ENCODE measurements around the gene PRKCQ.

Gene PRKCQ

DNA sequence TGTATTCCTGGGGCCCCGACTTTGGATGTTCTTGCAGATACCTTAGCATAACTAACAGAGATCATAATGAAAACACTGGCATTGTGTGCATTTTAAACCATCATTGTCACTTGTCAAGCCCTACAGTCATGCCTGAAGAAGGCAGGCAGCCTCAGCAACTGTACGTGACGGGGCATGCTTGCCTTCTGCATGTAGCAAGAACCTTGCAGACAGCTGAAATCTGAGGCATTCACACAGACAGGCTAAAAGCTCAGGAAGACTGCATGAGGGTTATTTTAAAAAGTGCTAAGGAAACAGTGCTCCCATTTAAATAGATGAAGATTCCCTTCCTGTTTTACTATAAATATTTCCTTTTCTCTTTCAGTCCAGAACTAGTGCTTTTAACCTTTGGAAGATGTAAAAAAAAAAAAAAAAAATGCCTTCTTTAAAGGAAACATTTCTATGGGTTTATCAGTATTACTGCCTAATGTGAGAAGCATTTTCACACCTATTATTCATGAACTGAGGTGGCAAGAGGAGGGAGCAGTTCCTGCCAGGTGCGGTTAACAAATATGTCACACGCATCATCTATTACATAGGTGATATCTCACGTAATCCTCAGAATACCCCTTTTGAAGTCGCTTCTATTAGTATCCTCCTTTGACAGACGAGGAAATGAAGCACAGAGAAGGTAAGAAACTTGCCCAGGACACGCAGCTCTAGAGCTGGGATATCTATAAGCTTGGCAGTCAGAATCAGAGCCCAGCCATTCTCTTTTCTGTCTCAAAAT is 88.1 kb downstream of the PRKCQ start:
- TF ChIP-seq, protein P1, sequence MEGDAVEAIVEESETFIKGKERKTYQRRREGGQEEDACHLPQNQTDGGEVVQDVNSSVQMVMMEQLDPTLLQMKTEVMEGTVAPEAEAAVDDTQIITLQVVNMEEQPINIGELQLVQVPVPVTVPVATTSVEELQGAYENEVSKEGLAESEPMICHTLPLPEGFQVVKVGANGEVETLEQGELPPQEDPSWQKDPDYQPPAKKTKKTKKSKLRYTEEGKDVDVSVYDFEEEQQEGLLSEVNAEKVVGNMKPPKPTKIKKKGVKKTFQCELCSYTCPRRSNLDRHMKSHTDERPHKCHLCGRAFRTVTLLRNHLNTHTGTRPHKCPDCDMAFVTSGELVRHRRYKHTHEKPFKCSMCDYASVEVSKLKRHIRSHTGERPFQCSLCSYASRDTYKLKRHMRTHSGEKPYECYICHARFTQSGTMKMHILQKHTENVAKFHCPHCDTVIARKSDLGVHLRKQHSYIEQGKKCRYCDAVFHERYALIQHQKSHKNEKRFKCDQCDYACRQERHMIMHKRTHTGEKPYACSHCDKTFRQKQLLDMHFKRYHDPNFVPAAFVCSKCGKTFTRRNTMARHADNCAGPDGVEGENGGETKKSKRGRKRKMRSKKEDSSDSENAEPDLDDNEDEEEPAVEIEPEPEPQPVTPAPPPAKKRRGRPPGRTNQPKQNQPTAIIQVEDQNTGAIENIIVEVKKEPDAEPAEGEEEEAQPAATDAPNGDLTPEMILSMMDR (conservative IDR thresholded peaks at IDR 0.05; ENCODE audit: low read depth, low read length), result no peak
- DNase-seq (ENCODE audit: low read depth), result no peak
- no peak overlapping the region for H3K4me3 ChIP-seq (ENCODE audit: low read length)

DNA sequence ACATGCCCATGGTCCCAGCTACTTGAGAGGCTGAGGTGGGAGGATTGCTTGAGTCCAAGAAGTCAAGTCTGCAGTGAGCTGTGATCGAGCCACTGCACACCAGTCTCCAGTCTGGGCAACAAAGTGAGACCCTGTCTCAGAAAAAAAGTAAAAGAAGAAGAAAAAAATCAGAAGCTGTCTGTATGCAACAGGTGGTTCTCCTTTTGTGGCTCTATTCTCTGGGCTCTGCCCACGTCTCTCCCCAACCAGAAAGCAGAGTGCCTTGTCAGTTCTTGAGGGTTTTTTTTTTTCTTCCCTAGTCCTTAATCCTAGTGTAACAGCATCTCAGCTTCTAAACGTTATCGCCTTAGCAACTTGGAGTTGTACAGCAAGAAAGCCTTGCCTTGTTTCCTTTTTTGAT is 89.5 kb downstream of the PRKCQ start:
- no peak overlapping the region for H3K4me3 ChIP-seq (ENCODE audit: low read length)
- no peak for DNase-seq (ENCODE audit: low read depth)
- TF ChIP-seq, protein P1 (conservative IDR thresholded peaks at IDR 0.05; ENCODE audit: low read depth, low read length), result no peak

DNA sequence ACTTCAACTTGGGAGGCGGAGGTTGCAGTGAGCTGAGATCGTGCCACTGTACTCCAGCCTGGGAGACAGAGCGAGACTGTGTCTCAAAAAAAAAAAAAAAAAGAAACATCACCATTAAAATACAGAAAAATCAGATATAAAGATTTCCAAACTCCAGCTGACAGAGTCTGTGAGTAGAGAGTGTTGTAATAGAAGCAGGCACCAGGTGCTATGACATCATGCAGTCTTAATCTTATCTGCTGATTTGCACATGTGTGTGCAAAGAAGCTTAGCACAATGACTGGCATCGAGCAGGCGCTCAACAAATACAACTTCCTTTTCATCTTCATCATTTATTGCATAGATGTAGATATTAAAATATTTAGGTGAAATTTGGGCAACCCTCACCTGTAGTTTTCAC is 92.2 kb downstream of the PRKCQ start:
- no peak overlapping the region for H3K4me3 ChIP-seq (ENCODE audit: low read length)
- TF ChIP-seq, protein P1 (conservative IDR thresholded peaks at IDR 0.05; ENCODE audit: low read depth, low read length), result no peak
- DNase-seq (ENCODE audit: low read depth), result no peak

DNA sequence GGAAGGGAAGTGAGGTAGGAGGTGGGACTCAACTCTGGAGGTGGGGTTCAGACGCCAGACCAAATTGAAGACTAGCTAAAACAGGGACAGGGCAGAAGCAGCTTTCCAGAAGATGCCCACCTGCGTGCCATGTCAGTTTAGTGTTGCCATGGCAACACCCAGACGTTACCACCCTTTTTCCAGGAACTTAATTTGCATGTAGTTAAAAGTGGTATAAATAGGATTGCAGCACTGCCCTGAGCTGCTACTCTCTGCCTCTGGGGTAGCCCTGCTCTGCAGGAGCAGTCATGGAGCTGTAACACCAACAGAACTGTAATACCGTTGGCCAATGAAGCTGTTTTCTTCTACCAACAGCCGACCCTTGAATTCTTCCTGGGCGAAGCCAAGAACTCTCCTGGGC is 93.8 kb downstream of the PRKCQ start:
- no peak for DNase-seq (ENCODE audit: low read depth)
- TF ChIP-seq, protein P1 (conservative IDR thresholded peaks at IDR 0.05; ENCODE audit: low read depth, low read length), result no peak
- H3K4me3 ChIP-seq (ENCODE audit: low read length), result no peak overlapping the region

DNA sequence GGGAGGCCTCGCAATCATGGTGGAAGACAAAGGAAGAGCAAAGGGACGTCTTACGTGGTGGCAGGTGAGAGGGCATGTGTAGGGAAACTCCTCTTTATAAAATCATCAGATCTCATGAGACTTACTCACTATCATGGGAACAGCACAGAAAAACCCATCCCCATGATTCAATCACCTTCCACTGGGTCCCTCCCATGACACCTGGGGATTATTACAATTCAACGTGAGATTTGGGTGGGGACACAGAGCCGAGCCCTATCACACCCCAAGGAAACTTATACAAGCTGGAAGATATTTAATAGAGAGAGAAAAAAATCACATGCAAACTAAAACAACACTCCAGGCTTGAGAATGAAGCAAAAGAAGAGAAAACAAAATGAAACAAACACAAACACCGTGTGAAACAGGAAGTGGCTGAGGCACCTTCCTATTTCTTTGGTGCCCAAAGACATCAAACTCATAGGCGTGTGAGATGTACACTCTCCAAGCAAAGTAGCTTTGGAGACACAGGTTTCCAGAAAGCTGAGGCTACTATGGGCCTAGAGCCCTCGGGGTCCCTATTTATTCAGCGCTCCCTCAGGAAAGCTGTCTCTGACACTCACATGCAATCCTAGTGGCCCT is 97.2 kb downstream of the PRKCQ start:
- no peak for DNase-seq (ENCODE audit: low read depth)
- no peak overlapping the region for H3K4me3 ChIP-seq (ENCODE audit: low read length)
- TF ChIP-seq, protein P1 (conservative IDR thresholded peaks at IDR 0.05; ENCODE audit: low read depth, low read length), result no peak

DNA sequence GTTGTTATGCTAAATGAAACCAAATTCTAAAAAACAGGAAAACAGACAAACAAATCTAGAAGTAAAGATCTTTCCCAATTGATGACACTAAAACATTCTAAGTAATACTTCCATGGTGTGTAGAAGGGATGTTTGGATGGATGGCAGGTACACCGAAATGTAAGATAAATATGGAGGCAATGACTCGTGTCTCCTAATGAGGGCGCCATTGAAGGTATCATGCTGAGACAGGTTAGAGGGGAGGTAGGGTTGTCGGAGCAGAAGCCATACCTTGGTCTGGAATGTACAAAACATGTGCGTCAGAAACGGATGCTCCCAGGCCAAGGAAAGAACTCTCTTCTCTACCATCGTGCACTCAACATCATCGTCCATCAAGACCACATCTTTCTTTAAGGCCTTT is 101.4 kb downstream of the PRKCQ start:
- TF ChIP-seq, protein P1 (conservative IDR thresholded peaks at IDR 0.05; ENCODE audit: low read depth, low read length), result no peak
- no peak for DNase-seq (ENCODE audit: low read depth)

DNA sequence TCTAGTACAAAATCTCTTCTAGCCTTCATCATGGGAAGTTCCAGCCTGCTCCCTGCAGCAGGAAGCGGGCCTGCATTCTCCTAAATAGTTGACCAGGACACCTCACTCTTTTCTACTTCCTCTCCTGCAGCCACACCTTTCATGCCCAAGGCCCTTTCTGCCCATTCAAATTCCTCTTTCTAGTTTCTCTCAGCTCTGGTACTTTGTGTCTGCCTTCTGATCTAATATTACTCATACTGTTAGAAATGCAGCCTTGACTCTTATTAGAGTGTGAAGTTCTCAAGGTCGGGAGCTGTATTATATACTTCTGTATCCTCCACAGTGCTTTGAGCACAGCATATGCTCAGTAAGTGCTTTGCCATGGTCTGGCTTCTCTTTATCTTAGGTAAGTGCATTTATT is 103.1 kb downstream of the PRKCQ start:
- DNase-seq (ENCODE audit: low read depth), result no peak
- no peak overlapping the region for H3K4me3 ChIP-seq (ENCODE audit: low read length)
- TF ChIP-seq, protein P1 (conservative IDR thresholded peaks at IDR 0.05; ENCODE audit: low read depth, low read length), result no peak

More for the DNA sequence above, 101.4 kb downstream of the PRKCQ start:
- no peak overlapping the region for H3K4me3 ChIP-seq (ENCODE audit: low read length)

Data from retinal pigment epithelial cell (primary cell).